ENCODE measurements around the gene VAT1L. TPM values are rescaled to one million over a fixed set of nuclear protein-coding genes. Genes with fewer than 3 reads are reported as not detected.

VAT1L gene
- total RNA-seq, 3 donors from 2014 or later (not counting 1 experiment from before 2014, with no cell fraction given): not detected

GRCh38 chr16:77789085-77790008, 983 bp downstream of the VAT1L start:
- Histone ChIP-seq H3K36me3 (ENCODE audit: control insufficient read depth, insufficient read depth, low read length) (no peaks in the 10 kb centered on the region), H3K27me3 (ENCODE audit: control insufficient read depth, insufficient read depth, low read length) (peaks cover 26% of the 10 kb centered on the region), H3K4me1 (ENCODE audit: control insufficient read depth, insufficient read depth, low read length) (peaks cover 7% of the 10 kb centered on the region), H3K27ac (ENCODE audit: low read length) (no peak overlapping the region), H3K9me3 (ENCODE audit: control insufficient read depth, insufficient read depth, low read length) (no peaks in the 10 kb centered on the region), H3K4me3 (ENCODE audit: low read length) (no peak overlapping the region)
- Mint-ChIP-seq H3K4me3 (no peak overlapping the region), H3K27me3 (ENCODE audit: low read depth in 2 of 2) (peaks cover 52 to 57% of the 10 kb centered on the region in 2 donors), H3K36me3 (no peaks in the 10 kb centered on the region), H3K9me3 (no peaks in the 10 kb centered on the region), H3K4me1 (peaks cover 5 to 7% of the 10 kb centered on the region in 2 donors), H3K27ac (no peak overlapping the region)
- ATAC-seq (no peak), DNase-seq (no peak)
- TF ChIP-seq CTCF (IDR thresholded peaks at IDR 0.05): no peak
- intact Hi-C loops (cut with micrococcal nuclease): no loop called here
- WGBS (ENCODE audit: insufficient coverage): 4% methylated on average over 33 of the region's 34 CpGs

GRCh38 chr16:77790009-77790372, 1.6 kb downstream of the VAT1L start:
- no peaks in the 10 kb centered on the region for H3K9me3 Mint-ChIP-seq
- intact Hi-C loops (cut with micrococcal nuclease): no loop called here
- Histone ChIP-seq H3K4me3 (ENCODE audit: low read length) (no peak overlapping the region), H3K27me3 (ENCODE audit: control insufficient read depth, insufficient read depth, low read length) (peaks cover 26% of the 10 kb centered on the region), H3K9me3 (ENCODE audit: control insufficient read depth, insufficient read depth, low read length) (no peaks in the 10 kb centered on the region), H3K4me1 (ENCODE audit: control insufficient read depth, insufficient read depth, low read length) (peaks cover 7% of the 10 kb centered on the region), H3K27ac (ENCODE audit: low read length) (no peak overlapping the region), H3K36me3 (ENCODE audit: control insufficient read depth, insufficient read depth, low read length) (no peaks in the 10 kb centered on the region)
- H3K27ac Mint-ChIP-seq: no peak overlapping the region
- WGBS (ENCODE audit: insufficient coverage): 12% methylated on average over 10 of the region's 11 CpGs
- peaks cover 5 to 7% of the 10 kb centered on the region in 2 donors for H3K4me1 Mint-ChIP-seq
- no peak for TF ChIP-seq CTCF (IDR thresholded peaks at IDR 0.05)
- ATAC-seq: no peak
- no peak overlapping the region for H3K4me3 Mint-ChIP-seq
- H3K36me3 Mint-ChIP-seq: no peaks in the 10 kb centered on the region
- H3K27me3 Mint-ChIP-seq (ENCODE audit: low read depth in 2 of 2): peaks cover 55 to 57% of the 10 kb centered on the region in 2 donors
- no peak for DNase-seq

GRCh38 chr16:77790912-77791311, 2.5 kb downstream of the VAT1L start:
- Histone ChIP-seq H3K27ac (ENCODE audit: low read length) (no peak overlapping the region), H3K4me3 (ENCODE audit: low read length) (no peak overlapping the region), H3K36me3 (ENCODE audit: control insufficient read depth, insufficient read depth, low read length) (no peaks in the 10 kb centered on the region), H3K27me3 (ENCODE audit: control insufficient read depth, insufficient read depth, low read length) (peaks cover 26% of the 10 kb centered on the region), H3K4me1 (ENCODE audit: control insufficient read depth, insufficient read depth, low read length) (peaks cover 7% of the 10 kb centered on the region), H3K9me3 (ENCODE audit: control insufficient read depth, insufficient read depth, low read length) (no peaks in the 10 kb centered on the region)
- no peak overlapping the region for H3K27ac Mint-ChIP-seq
- peaks cover 55 to 57% of the 10 kb centered on the region in 2 donors for H3K27me3 Mint-ChIP-seq (ENCODE audit: low read depth in 2 of 2)
- H3K4me1 Mint-ChIP-seq: peaks cover 5 to 7% of the 10 kb centered on the region in 2 donors
- 78% methylated on average over 3 of the region's 3 CpGs for WGBS (ENCODE audit: insufficient coverage)
- intact Hi-C loops (cut with micrococcal nuclease): no loop called here
- ATAC-seq (no peak), DNase-seq (no peak)
- H3K36me3 Mint-ChIP-seq: no peaks in the 10 kb centered on the region
- no peak for TF ChIP-seq CTCF (IDR thresholded peaks at IDR 0.05)
- no peaks in the 10 kb centered on the region for H3K9me3 Mint-ChIP-seq
- H3K4me3 Mint-ChIP-seq: no peak overlapping the region
